CD14-positive monocyte (primary cell): ENCODE measurements around the gene ROR1. TPM values are rescaled to one million over a fixed set of nuclear protein-coding genes. Genes with fewer than 3 reads are reported as not detected.

ENCODE experiments used
- DNase-seq, 3 donors: peaks; one replicate each; pipeline ENCODE4 v3.0.0-alpha.2; 2011 to 2022
- H2AFZ ChIP-seq: 2 replicates; pipeline ENCODE4 v1.6.0; 2012; ENCODE audit warnings: mild to moderate bottlenecking, low read depth, low read length, inconsistent platforms; ENCODE audit not compliant: insufficient read depth, poor library complexity, severe bottlenecking
- H3K27ac ChIP-seq, 2 donors: 1 replicate in 1 of 2; 2 replicates in 1 of 2; pipeline ENCODE4 v1.5.1; 2012 to 2013; ENCODE audit warnings: low read length in 2 of 2, control low read depth in 1 of 2, inconsistent platforms in 1 of 2, low read depth in 1 of 2, mild to moderate bottlenecking in 1 of 2
- H3K27me3 ChIP-seq, 2 donors: one replicate each; pipeline versions ENCODE4 v1.6.0 to v1.6.1; 2011 to 2013; ENCODE audit warnings: low read length in 2 of 2; ENCODE audit not compliant: control insufficient read depth in 2 of 2, insufficient read depth in 2 of 2
- H3K36me3 ChIP-seq, 2 donors: replicated peaks in 1 of 2; 1 replicate in 1 of 2; 2 replicates in 1 of 2; pipeline versions ENCODE4 v1.5.1 to v1.6.1; 2012 to 2013; ENCODE audit warnings: low read length in 2 of 2, control low read depth in 1 of 2, inconsistent platforms in 1 of 2, mild to moderate bottlenecking in 1 of 2; ENCODE audit not compliant: insufficient read depth in 2 of 2, control insufficient read depth in 1 of 2
- H3K4me1 ChIP-seq, 2 donors: 1 replicate in 1 of 2; 2 replicates in 1 of 2; pipeline versions ENCODE4 v1.5.1 to v1.6.1; 2012 to 2013; ENCODE audit warnings: low read length in 2 of 2, control low read depth in 1 of 2, inconsistent platforms in 1 of 2, mild to moderate bottlenecking in 1 of 2, moderate library complexity in 1 of 2; ENCODE audit not compliant: insufficient read depth in 2 of 2, control insufficient read depth in 1 of 2
- H3K4me2 ChIP-seq: replicated peaks from 2 replicates; pipeline ENCODE3; 2012; ENCODE audit warnings: low read length, moderate library complexity, mild to moderate bottlenecking; ENCODE audit not compliant: poor library complexity, severe bottlenecking; ENCODE audit errors: extremely low read depth
- H3K4me3 ChIP-seq, 3 experiments: fragments of 200-600 bp in 1 of 3; sonication (generic) in 1 of 3; replicated peaks in 1 of 3; 1 replicate in 2 of 3; 2 replicates in 1 of 3; pipeline ENCODE4 v1.5.1; 2011 to 2013; ENCODE audit warnings: low read length in 3 of 3, mild to moderate bottlenecking in 3 of 3, control low read depth in 2 of 3, low read depth in 2 of 3, inconsistent platforms in 1 of 3, moderate library complexity in 1 of 3
- H3K79me2 ChIP-seq: 2 replicates; pipeline ENCODE4 v1.6.0; 2012; ENCODE audit warnings: mild to moderate bottlenecking, control low read depth, inconsistent platforms, low read length, moderate library complexity; ENCODE audit not compliant: insufficient read depth
- H3K9ac ChIP-seq: 2 replicates; pipeline ENCODE4 v1.6.0; 2017; ENCODE audit warnings: low read length, mild to moderate bottlenecking; ENCODE audit not compliant: insufficient read depth, poor library complexity, severe bottlenecking
- H3K9me3 ChIP-seq, 2 donors: replicated peaks in 1 of 2; 1 replicate in 1 of 2; 2 replicates in 1 of 2; pipeline versions ENCODE4 v1.5.1 to v1.6.1; 2012 to 2013; ENCODE audit warnings: low read length in 2 of 2, control low read depth in 1 of 2; ENCODE audit not compliant: control insufficient read depth in 1 of 2, insufficient read depth in 1 of 2
- H4K20me1 ChIP-seq: 2 replicates; pipeline ENCODE4 v1.6.0; 2012; ENCODE audit warnings: mild to moderate bottlenecking, low read length, control low read depth, moderate library complexity; ENCODE audit not compliant: insufficient read depth
- H3K27ac Mint-ChIP-seq, 7 donors: one replicate each; pipeline ENCODE4 v1.8.0; 2020; ENCODE audit warnings: mild to moderate bottlenecking in 7 of 7, mixed read lengths in 7 of 7, moderate library complexity in 6 of 7, inconsistent platforms in 2 of 7
- H3K27me3 Mint-ChIP-seq, 3 donors: one replicate each; pipeline ENCODE4 v1.8.0; 2021 to 2022; ENCODE audit warnings: low read depth in 3 of 3, mild to moderate bottlenecking in 3 of 3, mixed read lengths in 3 of 3, moderate library complexity in 3 of 3, inconsistent platforms in 1 of 3
- H3K36me3 Mint-ChIP-seq, 2 donors: one replicate each; pipeline ENCODE4 v1.8.0; 2020; ENCODE audit warnings: mixed read lengths in 2 of 2, inconsistent platforms in 1 of 2, mild to moderate bottlenecking in 1 of 2
- H3K4me1 Mint-ChIP-seq: one replicate; pipeline ENCODE4 v1.8.0; 2020; ENCODE audit warnings: mild to moderate bottlenecking, mixed read lengths
- H3K4me3 Mint-ChIP-seq, 2 donors: one replicate each; pipeline ENCODE4 v1.8.0; 2020; ENCODE audit warnings: mild to moderate bottlenecking in 2 of 2, mixed read lengths in 2 of 2, moderate library complexity in 1 of 2
- H3K9me3 Mint-ChIP-seq, 7 donors: one replicate each; pipeline ENCODE4 v1.8.0; 2020 to 2022; ENCODE audit warnings: mixed read lengths in 7 of 7, mild to moderate bottlenecking in 6 of 7, moderate library complexity in 6 of 7, inconsistent platforms in 2 of 7
- WGBS: methylation state at CpG from one replicate; pipeline ENCODE4 v1.1.5; 2013; ENCODE audit warnings: missing lambda C conversion rate; ENCODE audit not compliant: insufficient coverage; 5-methylcytosine and 5-hydroxymethylcytosine counted together
- intact Hi-C, 2 donors: fragments of 100-400 bp; cut with micrococcal nuclease; formaldehyde crosslinking; loops; one replicate each; pipeline versions ENCODE4 v1.15.0 to v1.15.1; 2023
- polyA plus RNA-seq, 3 donors: library from polyadenylated mRNA; depleted of rRNA in 1 of 3; unstranded in 2 of 3; stranded (reverse) in 1 of 3; fragments of 300-500 nt in 2 of 3; fragments of >200 nt in 1 of 3; fragmentation: Illumina TruSeq in 2 of 3; gene quantifications; 1 replicate in 2 of 3; 2 replicates in 1 of 3; pipeline ENCODE4 v1.2.3, GENCODE V29; 2012 to 2021
- TF ChIP-seq, protein P1 (sequence below): fragments of 200-600 bp; IDR thresholded peaks from one replicate; pipeline ENCODE4 v1.8.0; 2022; ENCODE audit warnings: antibody characterized with exemption, mild to moderate bottlenecking

ROR1 gene
- polyA plus RNA-seq, 3 donors, result not detected

DNA sequence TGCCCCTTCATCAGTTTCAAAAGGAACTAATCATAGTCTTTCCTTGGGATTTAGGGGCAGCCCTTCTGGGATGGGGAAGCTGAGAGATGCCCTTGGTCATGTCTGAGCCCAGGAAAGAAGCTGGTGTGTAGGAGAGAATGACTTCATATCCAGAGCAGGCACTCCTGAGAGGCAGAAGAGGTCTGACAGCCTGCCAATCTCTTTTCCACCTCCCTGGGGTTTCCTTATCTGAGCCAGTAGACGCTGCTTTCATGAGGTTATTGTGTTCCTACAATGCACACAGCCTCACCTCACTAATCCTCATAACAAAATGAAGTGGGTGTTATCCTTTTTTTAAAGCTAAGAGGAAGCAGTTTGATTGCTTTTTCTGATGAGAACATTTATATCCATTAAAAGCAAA, 14.1 kb downstream of the ROR1 start:
- Histone ChIP-seq H3K27me3 (no peaks in the 10 kb centered on the region), H3K4me3 (no peak overlapping the region), H2AFZ (no peak overlapping the region), H3K9me3 (no peaks in the 10 kb centered on the region), H3K36me3 (no peaks in the 10 kb centered on the region), H3K79me2 (no peaks in the 10 kb centered on the region), H3K4me2 (no peak overlapping the region), H3K27ac (no peak overlapping the region), H3K9ac (no peak overlapping the region), H3K4me1 (no peaks in the 10 kb centered on the region), H4K20me1 (no peaks in the 10 kb centered on the region)
- Mint-ChIP-seq H3K27ac (no peak overlapping the region), H3K27me3 (peaks cover 2 to 5% (median 3%) of the 10 kb centered on the region in 3 donors), H3K36me3 (no peaks in the 10 kb centered on the region), H3K4me1 (no peaks in the 10 kb centered on the region), H3K9me3 (peaks cover 0 to 4% (median 0%) of the 10 kb centered on the region in 7 donors), H3K4me3 (no peak overlapping the region)
- WGBS, result no CpG with 5 or more reads among the region's 1 CpG
- intact Hi-C loops, result no loop called here
- TF ChIP-seq, protein P1, sequence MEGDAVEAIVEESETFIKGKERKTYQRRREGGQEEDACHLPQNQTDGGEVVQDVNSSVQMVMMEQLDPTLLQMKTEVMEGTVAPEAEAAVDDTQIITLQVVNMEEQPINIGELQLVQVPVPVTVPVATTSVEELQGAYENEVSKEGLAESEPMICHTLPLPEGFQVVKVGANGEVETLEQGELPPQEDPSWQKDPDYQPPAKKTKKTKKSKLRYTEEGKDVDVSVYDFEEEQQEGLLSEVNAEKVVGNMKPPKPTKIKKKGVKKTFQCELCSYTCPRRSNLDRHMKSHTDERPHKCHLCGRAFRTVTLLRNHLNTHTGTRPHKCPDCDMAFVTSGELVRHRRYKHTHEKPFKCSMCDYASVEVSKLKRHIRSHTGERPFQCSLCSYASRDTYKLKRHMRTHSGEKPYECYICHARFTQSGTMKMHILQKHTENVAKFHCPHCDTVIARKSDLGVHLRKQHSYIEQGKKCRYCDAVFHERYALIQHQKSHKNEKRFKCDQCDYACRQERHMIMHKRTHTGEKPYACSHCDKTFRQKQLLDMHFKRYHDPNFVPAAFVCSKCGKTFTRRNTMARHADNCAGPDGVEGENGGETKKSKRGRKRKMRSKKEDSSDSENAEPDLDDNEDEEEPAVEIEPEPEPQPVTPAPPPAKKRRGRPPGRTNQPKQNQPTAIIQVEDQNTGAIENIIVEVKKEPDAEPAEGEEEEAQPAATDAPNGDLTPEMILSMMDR, result no peak
- no peak for DNase-seq

DNA sequence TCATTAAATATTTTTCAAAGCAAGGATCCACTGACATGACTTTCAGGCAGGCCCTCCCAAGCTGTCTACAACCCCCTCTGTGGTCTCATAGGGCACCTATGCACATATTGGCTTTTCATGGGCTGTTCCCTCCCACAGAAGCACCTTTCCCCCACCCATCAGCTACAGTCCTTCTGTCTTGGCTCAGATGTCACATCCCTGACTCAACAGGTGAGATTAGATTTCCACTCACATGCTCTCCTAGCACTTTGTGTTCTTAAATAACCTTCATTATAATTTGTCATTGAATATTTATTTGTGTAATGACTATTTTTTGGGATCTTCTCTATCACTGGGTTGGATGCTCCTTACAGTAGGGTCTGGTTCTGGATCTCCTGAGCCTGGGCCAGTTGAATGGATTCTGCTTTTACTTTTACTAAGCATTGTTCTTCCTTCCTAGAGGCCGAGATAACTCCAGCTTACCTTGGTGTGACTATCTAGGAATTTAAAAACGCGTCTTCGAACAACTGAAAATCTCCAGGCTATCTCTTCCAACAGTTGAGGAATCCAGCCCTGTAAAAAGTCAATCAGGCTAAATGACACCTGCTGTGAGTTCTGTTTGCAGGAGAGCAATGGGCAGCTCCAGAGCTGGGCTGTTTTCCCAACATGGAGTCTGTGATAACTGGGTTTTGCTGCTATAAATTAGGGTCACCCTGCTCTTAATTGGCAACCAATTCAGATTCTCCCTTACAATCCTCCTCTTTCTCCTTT, 16.2 kb downstream of the ROR1 start:
- Histone ChIP-seq H3K36me3 (no peaks in the 10 kb centered on the region), H3K4me1 (no peaks in the 10 kb centered on the region), H4K20me1 (no peaks in the 10 kb centered on the region), H3K4me2 (no peak overlapping the region), H3K79me2 (no peaks in the 10 kb centered on the region), H3K4me3 (no peak overlapping the region), H2AFZ (no peak overlapping the region), H3K9me3 (no peaks in the 10 kb centered on the region), H3K27me3 (no peaks in the 10 kb centered on the region), H3K9ac (no peak overlapping the region), H3K27ac (no peak overlapping the region)
- intact Hi-C loops, result no loop called here
- H3K27me3 Mint-ChIP-seq, result peaks cover 3 to 5% (median 5%) of the 10 kb centered on the region in 3 donors
- H3K4me1 Mint-ChIP-seq, result no peaks in the 10 kb centered on the region
- WGBS, result no CpG with 5 or more reads among the region's 4 CpGs
- TF ChIP-seq, protein P1, result no peak
- peaks cover 0 to 4% (median 0%) of the 10 kb centered on the region in 7 donors for H3K9me3 Mint-ChIP-seq
- peak overlapping the region in 1 of 7 donors; percentile 10 for H3K27ac Mint-ChIP-seq
- DNase-seq, result no peak
- H3K4me3 Mint-ChIP-seq, result no peak overlapping the region
- no peaks in the 10 kb centered on the region for H3K36me3 Mint-ChIP-seq
